HG02763 (cell line): ENCODE results near the gene OR2A7.
A peak's percentile ranks its signal among the peaks of the same experiment; 100 is the strongest.
"Not testable (repeated sequence)": the region's sequence is repeated elsewhere in the genome, so short reads cannot be mapped to it uniquely, and the experiment has no call there.

Experiments
- ATAC-seq: cut with Tn5 transposase; IDR thresholded peaks from one replicate; pipeline ENCODE4 v1.9.1; 2021; ENCODE audit warnings: mild to moderate bottlenecking, moderate library complexity; ENCODE audit not compliant: unreplicated experiment

Gene OR2A7, protein sequence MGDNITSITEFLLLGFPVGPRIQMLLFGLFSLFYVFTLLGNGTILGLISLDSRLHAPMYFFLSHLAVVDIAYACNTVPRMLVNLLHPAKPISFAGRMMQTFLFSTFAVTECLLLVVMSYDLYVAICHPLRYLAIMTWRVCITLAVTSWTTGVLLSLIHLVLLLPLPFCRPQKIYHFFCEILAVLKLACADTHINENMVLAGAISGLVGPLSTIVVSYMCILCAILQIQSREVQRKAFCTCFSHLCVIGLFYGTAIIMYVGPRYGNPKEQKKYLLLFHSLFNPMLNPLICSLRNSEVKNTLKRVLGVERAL

DNA sequence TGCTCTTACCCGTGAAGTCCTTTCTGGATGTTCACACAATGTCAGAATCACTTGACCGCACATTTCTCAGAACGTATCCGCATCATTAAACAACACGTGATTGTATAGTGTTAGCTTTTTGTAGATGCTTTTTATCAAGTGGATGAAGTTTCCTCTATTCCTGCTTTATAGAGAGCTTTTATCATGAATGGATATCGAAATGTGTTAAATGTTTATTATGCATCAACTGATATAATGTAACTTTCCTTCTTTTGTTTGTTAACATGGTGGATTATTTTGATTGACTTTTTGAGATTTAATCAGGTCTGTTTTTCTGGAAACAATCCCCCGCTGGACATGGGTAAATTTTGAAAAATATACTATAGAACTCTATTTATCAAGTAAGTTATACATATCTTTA is at the start of gene OR2A7:
OR2A7 (minus strand) TSS at position 101 of the 400 bp plus-strand sequence. CDS start 5,164 bp downstream, outside the sequence.
- ATAC-seq: not testable (repeated sequence)

DNA sequence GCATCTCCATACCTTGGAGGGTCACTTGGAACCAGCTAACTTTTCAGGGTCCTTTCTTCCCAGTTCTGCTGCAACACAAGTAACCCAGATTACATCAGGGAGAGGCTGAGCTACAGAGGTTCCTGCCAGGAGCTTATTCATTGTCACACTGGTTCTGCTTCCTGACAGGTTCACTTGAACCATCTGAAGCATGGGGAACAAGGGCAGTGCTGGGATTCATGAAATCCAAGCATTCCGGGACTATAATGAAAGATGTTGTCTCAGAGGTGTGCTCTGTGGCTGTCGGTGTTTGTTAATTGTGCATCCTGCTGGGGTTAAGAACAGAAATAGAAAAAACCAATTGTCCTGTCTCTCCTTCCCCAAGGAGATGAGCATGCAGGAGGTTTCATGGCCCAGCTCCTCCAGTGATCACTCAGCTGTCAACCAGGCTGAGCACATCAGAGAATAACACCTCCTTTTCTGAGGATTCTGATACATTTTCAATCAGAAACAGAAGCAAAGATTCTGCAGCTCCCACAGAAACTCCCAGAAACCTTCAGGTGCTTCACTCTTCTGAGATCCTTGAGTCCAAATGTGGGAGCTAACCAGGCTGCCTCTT is 47.4 kb upstream of the OR2A7 start, which contains the start of gene OR2A1:
OR2A1 (plus strand) TSS at position 548 of the 598 bp plus-strand sequence. CDS start 5,706 bp downstream, outside the sequence.
- not testable (repeated sequence) for ATAC-seq

DNA sequence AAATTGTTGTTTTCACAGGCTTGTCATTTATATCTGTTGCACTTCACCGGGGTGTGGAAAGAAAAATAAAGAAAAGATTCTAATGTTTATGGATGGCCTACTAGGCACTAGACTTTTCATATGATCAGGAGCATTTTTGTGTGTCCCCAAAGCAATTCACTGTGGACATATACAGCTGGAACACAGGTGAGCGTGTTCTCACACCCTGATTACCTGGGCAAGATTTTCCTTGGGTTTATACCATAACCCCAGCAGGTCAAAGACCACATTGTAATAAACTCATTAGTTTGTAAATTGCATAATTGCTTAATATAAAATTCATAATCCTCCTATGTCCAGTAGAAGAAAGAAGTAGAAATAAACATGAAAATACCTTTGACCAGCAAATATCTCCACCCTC is 46.6 kb upstream of the OR2A7 start:
- ATAC-seq: not testable (repeated sequence)

DNA sequence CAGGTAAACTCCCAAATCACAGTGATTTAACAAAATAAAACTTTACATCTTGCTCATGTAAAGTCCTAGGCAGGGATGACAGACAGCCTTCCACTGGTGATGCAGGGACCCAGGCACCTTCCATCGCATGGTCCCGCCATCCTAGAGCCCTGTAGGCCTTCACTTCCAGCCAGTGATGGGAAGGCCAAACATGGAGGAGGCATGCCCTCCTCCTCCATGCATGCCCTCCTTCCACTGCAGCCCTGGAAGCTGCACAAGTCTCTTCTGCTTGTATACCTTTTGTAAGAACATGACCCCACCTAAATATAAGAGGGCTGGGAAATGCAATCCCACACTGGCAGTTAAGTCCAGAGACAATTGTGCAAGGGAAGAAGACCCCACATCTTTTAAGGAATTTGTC is 45.1 kb upstream of the OR2A7 start:
- not testable (repeated sequence) for ATAC-seq

DNA sequence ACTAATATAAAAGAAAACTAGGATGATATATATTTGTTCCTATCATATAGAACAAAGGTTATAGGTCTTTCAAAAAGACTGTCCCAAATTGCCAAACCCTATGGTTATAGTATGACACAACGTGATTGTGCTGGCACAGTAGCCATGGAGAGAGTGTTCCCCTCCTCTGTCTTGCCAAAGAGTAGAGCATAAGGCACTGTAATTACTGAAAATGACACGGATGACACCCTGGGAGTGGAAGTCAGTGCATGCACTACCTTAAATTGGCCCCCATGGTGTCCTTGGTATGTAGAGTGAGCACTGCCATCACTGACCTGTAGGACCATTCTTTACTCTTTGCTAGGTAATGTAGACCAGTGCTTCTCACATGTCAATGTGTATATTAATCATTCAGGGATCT is 40.6 kb upstream of the OR2A7 start:
- ATAC-seq: not testable (repeated sequence)

DNA sequence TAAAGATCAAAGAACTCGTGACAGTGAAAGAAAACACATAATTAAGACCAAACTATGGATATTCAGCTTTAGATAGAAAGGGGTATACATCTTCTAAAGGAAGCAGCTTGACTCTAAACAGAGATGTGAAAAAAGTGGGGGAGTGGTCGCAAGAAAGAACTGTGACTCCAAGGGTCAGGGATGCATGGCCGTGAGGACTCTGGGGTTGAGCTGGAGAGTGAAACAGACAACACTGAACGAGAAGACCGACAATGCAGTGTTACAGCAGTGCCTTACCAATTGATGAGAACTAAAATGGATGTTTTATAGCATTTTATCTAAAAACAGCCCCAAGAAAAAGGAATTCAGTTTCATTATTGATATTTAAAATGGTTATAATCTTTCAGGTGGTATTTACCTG is 39.0 kb upstream of the OR2A7 start:
- not testable (repeated sequence) for ATAC-seq

DNA sequence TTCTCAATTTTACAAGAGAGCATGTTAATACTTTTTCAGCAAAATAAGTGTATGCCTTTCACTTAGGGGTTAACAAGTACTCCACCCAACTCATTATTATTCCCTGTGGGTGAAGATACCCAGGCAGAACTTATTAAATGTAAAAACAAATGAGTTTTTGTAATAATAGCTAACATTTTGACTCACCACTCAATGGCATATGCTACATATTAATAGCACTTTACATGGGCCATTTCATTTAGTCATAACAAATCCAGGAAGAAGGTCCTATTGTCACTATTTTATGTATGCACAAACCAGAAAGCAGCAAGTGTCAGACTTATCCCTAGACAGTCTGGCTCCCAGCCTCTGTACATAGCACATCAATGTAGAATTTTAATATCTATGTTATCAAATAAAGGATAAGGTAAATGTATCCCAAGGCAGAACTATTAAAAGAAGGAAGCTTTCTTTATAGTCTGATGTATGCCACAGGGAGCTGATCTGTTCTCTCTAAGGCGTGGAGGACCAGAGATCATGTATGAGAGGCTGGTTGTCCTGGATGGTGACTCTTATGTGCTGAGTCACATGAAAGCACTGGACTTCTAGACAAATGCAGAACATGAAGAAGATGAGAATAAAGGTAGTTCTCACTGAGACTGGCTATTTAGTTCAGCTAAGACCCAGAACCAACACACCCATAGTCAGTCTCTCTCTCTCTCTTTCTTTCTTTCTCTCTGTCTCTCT is 38.1 kb upstream of the OR2A7 start:
- ATAC-seq: not testable (repeated sequence)

DNA sequence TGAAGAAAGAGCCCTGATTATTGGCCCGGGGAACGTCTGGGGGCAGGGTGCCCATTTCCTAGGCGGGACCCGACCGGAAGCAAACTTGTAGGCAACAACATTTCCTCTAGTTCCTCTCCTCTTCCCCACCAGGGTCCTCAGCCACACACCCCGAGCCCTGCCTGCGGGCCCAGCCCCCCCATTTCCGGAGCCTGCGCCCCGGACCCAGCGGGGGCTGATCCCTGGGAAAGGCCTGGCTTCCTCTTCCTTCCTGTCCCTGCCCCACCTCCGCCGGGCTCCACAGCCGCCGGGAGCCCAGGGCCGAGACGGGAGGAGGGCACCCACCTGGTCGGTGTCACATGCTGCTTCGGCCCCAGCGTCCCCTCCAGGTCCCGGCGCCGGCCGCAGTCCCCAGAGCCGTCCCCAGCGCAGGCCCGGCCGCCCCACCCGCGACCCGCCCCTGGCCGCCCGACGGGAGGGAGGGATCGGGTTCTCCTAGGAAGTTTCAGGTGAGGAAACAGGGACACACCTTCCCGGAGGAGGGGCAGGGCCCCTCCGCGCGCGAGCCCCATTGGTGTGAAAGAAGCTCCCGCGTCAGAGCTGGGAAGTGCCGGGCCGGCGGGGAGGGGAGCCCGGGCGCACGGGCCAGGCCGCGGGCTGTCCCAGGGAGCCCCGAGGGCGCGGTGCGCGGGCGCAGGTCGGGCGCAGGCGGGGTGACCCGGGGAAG is 29.4 kb upstream of the OR2A7 start:
- peak; percentile 63 for ATAC-seq

DNA sequence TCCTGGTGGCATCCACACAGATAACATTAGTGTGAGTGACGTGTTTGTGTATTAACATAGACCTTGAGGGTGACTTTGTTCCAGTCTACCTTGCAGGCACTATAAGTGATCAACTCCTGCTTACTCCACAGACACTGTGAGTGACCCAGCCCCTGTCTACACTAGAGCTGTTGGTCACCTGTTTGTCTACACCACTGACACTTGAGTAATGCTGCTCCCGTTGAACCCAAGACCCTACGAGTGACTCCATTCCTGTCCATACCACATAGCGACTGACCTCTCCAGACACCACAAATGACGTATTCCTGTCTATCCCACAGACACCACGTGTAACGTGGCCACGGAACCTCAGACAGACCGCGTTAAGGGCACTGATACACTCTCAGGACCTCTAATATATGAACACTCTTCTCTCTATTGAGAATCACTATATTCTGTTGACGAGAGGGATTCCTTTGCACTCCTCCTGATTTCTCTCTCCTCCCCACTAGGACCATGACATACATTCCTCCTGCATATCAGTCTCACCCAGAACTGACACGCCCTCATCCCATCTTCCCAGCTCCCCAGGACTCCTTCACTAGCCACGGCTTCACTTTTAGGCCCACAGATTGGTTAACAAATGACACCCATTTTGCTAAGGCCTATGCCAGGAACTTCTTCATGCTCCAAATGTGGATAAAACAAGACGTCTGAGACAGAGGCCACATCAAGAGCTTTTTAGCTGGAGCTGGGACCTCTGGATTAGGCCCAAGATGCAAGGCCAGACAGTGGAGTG is 28.0 kb upstream of the OR2A7 start:
- not testable (repeated sequence) for ATAC-seq

DNA sequence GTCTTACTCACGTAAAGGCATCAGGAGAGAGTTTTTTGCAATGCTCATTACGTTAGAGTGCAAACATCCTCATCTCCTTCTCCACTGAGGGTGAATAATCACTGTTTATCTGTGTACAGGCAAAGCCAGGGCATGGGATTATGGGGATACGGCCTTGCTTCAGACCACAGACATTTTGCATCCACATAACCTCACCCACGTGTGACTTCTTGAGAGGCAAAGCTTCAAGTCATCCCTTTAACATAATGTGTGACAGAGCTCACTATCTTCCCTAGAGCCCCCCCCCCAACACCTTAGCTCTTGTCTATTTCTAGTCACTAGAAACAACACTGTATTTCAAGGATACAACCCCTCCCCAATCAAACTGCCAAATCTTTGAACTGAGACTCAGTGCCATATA is 27.0 kb upstream of the OR2A7 start:
- not testable (repeated sequence) for ATAC-seq

DNA sequence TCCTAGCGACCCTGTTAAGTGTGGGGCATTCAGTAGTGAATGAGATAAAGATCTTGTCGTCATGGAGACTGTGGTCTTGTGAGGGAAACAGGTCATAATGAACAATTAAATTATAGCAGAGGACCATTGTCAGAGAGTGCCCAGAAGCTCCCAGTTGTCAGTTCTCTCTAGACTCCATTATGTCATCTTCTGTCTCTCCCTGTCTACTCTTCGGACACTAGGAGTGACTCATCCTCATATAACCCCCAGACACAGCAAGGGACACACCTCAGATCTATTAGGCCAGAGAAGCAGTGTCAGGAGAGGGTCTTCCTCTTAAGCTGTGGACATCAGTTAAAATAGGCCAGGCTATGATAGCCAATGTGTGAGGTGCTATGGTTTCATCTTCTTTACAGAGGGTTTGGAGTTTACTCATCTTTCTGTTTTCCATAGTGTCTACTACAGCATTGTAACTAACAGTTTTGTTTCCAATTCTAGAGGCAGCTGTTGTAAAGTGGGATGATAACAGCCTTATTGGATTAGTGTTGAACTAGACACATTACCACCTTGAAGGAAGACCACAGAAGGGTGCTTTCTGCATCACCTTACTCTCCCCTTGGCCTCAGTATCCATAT is 22.7 kb upstream of the OR2A7 start:
- ATAC-seq: not testable (repeated sequence)

DNA sequence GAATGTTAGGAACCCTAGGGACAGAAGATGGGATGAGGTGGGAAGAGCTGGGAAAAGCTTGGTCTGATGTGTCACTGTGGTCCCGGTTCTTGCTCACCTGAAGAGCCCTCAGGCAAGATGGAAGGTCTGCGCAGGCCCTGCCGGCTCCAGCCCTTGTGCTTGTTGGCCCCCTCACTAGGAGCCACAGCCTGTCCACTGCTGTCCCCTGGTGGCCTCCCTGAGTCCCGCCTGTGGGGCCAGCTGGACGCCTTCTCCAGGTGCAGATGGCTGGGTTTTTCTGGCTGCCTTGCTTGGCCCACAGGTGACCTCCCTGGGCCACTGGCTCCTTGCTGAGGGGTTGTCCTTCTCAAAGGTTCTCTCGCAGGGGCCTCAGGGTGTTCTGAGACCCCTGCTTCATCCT is 19.1 kb upstream of the OR2A7 start:
- not testable (repeated sequence) for ATAC-seq

DNA sequence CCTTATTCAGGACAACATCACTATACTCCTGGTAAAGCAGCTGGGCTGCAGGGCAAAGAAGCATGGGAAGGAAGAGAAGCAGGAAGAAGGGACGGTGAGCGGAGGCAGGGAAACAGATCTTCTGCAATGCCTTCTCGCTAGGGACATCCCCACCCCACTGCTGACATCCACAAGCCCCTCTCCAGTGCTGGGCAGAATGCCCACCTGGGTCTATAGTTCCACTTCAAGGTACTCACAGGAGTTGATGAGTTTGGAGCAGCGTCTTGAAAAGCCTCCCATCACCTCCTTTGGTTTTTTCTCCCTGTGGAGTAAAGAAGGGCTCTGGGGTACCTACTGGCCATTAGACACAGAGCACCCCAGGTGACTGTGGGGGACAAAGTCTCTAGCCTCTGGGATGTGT is 17.9 kb upstream of the OR2A7 start:
- not testable (repeated sequence) for ATAC-seq

DNA sequence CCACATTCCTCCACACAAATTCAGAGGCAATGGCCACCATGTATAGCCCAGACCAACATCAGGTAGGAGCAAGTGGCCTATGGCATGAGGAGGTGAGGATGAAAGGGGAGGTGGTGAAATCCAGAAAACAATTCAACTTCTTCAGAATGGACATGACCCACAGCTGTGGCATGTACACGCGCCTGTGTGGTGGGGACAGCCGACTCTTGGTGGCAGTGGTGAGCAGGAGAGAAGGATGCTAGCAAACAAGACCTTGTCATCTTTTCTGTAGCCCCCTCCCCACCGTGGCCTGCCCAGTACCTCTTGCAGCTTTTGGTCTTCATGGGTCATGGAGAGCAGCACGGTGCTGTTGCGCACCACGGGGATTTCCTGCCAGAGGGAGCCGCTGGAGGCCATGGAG is 17.4 kb upstream of the OR2A7 start:
- ATAC-seq: not testable (repeated sequence)

DNA sequence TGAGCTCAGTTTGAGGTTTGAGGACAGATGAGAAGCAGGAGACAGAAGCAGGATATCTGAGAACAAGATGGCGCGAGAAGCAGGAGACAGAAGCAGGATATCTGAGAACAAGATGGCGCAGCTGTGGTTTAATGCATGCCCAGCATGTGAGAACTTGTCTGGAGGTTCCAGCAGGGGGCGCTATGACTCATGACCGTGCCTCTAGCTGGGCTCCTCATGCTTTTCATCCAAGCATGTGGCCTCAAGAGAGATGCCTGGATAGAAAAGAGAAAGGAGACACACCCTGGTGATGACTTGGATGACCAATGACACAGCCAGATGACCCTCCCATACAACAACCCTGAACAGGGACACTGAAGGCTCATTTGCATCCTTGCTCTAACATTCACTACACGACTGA is 15.4 kb upstream of the OR2A7 start:
- not testable (repeated sequence) for ATAC-seq

DNA sequence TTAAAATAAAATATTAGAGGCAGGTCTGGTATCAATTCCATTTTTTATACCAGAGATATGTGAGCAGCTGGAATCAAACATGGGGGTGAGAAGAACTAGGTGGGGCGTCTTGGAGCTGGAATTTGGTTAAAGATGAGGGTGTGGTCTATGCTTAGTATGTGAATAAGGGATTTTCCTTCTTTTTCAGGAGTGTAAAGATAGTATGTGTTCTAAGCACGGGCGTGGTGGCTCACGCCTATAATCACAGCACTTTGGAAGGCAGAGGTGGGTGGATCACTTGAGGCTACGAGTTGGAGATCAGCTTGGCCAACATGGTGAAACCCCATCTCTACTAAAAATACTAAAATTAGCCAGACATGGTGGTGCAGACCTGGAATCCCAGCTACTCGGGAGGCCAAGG is 10.7 kb upstream of the OR2A7 start:
- not testable (repeated sequence) for ATAC-seq

DNA sequence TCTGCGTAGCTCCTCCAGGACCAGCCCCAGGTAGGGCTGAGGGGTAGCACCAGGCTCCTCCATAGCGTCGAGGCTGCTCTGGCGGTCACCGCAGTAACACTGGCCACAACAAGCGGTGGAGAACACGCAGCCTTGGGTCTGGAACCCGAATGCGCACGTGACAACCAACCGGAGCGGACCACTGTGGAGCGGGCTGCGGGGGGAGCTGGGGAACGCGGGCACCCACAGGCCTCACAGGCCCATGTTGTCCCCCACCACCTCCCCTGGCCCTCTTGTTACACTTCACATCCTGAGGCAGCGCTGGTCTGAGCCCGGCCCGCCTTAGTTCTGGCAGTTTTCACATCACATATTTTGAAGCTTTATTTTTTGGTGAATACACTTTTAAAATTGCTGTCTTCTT is 4.6 kb upstream of the OR2A7 start, which contains the start of gene CTAGE8:
CTAGE8 (minus strand) TSS at position 101 of the 400 bp plus-strand sequence; CDS start at position 63, 38 bp downstream.
- not testable (repeated sequence) for ATAC-seq

DNA sequence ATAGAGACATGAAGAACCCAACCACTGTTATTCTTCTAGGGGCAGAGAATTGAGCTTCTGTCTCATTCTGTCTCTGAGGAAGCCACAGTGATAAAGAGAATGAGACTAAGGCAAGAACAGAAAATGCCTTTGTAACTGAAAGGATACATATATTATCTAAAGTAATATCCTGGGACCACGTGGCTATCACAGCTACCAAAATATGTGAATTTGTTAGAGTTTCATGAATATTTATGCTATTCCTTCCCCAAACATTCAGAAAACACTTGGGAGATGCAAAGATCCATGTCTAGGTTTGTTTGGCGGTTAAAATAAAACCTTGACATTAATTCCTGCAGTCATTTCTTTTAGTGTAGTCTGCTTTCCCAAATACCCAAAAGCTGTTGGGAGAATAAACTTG is 2.5 kb downstream of the OR2A7 start:
- not testable (repeated sequence) for ATAC-seq

DNA sequence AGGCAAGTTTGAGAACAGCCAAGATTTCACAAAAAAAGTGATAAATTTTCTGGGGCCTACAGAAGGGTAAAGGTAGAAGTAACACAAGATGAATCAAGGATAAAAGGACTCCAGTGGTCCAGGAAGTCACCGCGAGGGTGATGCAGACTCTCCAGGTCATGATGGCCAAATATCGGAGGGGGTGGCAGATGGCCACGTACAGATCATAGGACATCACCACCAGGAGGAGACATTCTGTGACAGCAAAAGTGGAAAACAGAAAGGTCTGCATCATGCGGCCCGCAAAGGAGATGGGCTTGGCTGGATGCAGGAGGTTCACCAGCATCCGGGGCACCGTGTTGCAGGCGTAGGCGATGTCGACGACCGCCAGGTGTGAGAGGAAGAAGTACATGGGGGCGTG is 5.5 kb downstream of the OR2A7 start:
- not testable (repeated sequence) for ATAC-seq

DNA sequence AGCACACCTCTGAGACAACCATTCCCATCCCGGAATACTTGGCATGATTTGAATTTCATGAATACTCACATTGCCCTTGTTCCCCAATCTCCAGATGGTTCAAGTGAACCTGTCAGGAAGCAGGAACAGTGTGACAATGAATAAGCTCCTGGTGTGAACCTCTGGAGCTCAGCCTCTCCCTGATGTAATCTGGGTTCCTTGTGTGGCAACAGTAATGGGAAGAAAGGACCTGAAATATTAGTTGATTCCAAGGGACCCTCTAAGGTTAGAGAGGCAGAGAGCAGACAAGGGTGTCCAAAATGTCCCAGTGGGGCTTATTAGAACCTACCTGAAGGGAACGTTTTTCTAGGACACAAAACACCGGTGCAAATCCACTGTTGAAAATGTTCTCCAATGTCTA is 8.5 kb downstream of the OR2A7 start:
- no peak for ATAC-seq
